Ishikawa (cell line): ENCODE data around the gene SP1.

ENCODE experiments used
- CEBPB ChIP-seq: IDR thresholded peaks from 2 replicates; pipeline ENCODE4 v1.6.1; 2012
- CREB1 ChIP-seq: IDR thresholded peaks from 2 replicates; pipeline ENCODE4 v1.6.1; 2012; ENCODE audit warnings: low read depth
- EGR1 ChIP-seq: IDR thresholded peaks from 2 replicates; pipeline ENCODE4 v1.6.1; 2012
- EP300 ChIP-seq: IDR thresholded peaks from 2 replicates; pipeline ENCODE4 v1.6.1; 2012; ENCODE audit warnings: borderline replicate concordance
- FOXM1 ChIP-seq: IDR thresholded peaks from 2 replicates; pipeline ENCODE4 v1.6.1; 2012; ENCODE audit warnings: low read depth, borderline replicate concordance
- NFIC ChIP-seq: IDR thresholded peaks from 2 replicates; pipeline ENCODE4 v1.6.1; 2012
- RAD21 ChIP-seq: IDR thresholded peaks from 2 replicates; pipeline ENCODE4 v1.6.1; 2012; ENCODE audit warnings: low read depth
- TAF1 ChIP-seq: IDR thresholded peaks from 2 replicates; pipeline ENCODE4 v1.6.1; 2012; ENCODE audit warnings: low read depth, mild to moderate bottlenecking
- TCF12 ChIP-seq: IDR thresholded peaks from 2 replicates; pipeline ENCODE4 v1.6.1; 2012; ENCODE audit warnings: low read depth
- TEAD4 ChIP-seq: IDR thresholded peaks from 2 replicates; pipeline ENCODE4 v1.6.1; 2012
- YY1 ChIP-seq: IDR thresholded peaks from 2 replicates; pipeline ENCODE4 v1.6.1; 2012; ENCODE audit warnings: low read depth
- ZBTB7A ChIP-seq: IDR thresholded peaks from 2 replicates; pipeline ENCODE4 v1.6.1; 2012; ENCODE audit warnings: low read depth
- TF ChIP-seq, protein P1 (sequence below): IDR thresholded peaks from 2 replicates; pipeline ENCODE4 v1.6.1; 2012
- TF ChIP-seq, protein P2 (sequence below): IDR thresholded peaks from 2 replicates; pipeline ENCODE4 v1.6.1; 2012
- TF ChIP-seq, protein P3 (sequence below): IDR thresholded peaks from 2 replicates; pipeline ENCODE4 v1.6.1; 2012; ENCODE audit warnings: low read depth, mild to moderate bottlenecking

Gene SP1

DNA sequence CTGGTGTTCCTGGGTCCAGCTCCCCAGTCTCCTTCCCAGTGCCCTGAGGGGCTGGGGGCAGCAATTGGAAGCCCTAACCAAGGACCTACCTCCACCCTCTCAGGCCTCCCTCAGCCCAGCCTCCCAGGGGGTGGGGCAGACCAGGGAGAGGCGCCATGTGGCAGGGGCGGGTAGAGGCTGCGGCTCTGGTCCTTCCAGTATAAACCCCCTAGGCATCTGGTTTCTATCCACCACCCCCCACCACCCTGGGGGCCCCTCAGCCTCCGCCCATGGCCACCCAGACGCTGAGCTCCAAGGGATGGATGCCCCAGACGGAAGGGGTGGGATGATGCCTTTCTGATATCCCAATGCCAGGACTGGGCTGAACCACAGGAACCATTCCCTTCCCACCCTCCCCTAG lies 41.1 kb upstream of the SP1 start:
- no peak for TF ChIP-seq TCF12
- TF ChIP-seq NFIC = no peak
- TF ChIP-seq, protein P1, sequence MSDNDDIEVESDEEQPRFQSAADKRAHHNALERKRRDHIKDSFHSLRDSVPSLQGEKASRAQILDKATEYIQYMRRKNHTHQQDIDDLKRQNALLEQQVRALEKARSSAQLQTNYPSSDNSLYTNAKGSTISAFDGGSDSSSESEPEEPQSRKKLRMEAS = no peak
- TF ChIP-seq, protein P2, sequence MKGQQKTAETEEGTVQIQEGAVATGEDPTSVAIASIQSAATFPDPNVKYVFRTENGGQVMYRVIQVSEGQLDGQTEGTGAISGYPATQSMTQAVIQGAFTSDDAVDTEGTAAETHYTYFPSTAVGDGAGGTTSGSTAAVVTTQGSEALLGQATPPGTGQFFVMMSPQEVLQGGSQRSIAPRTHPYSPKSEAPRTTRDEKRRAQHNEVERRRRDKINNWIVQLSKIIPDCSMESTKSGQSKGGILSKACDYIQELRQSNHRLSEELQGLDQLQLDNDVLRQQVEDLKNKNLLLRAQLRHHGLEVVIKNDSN = no peak
- no peak for TF ChIP-seq RAD21
- no peak for TF ChIP-seq EP300
- TF ChIP-seq CEBPB = no peak
- TF ChIP-seq TEAD4 = no peak
- TF ChIP-seq FOXM1 = no peak
- TF ChIP-seq ZBTB7A = no peak
- TF ChIP-seq EGR1 = no peak
- TF ChIP-seq YY1 = no peak
- TF ChIP-seq TAF1 = no peak
- TF ChIP-seq, protein P3, sequence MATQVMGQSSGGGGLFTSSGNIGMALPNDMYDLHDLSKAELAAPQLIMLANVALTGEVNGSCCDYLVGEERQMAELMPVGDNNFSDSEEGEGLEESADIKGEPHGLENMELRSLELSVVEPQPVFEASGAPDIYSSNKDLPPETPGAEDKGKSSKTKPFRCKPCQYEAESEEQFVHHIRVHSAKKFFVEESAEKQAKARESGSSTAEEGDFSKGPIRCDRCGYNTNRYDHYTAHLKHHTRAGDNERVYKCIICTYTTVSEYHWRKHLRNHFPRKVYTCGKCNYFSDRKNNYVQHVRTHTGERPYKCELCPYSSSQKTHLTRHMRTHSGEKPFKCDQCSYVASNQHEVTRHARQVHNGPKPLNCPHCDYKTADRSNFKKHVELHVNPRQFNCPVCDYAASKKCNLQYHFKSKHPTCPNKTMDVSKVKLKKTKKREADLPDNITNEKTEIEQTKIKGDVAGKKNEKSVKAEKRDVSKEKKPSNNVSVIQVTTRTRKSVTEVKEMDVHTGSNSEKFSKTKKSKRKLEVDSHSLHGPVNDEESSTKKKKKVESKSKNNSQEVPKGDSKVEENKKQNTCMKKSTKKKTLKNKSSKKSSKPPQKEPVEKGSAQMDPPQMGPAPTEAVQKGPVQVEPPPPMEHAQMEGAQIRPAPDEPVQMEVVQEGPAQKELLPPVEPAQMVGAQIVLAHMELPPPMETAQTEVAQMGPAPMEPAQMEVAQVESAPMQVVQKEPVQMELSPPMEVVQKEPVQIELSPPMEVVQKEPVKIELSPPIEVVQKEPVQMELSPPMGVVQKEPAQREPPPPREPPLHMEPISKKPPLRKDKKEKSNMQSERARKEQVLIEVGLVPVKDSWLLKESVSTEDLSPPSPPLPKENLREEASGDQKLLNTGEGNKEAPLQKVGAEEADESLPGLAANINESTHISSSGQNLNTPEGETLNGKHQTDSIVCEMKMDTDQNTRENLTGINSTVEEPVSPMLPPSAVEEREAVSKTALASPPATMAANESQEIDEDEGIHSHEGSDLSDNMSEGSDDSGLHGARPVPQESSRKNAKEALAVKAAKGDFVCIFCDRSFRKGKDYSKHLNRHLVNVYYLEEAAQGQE = no peak
- no peak for TF ChIP-seq CREB1

DNA sequence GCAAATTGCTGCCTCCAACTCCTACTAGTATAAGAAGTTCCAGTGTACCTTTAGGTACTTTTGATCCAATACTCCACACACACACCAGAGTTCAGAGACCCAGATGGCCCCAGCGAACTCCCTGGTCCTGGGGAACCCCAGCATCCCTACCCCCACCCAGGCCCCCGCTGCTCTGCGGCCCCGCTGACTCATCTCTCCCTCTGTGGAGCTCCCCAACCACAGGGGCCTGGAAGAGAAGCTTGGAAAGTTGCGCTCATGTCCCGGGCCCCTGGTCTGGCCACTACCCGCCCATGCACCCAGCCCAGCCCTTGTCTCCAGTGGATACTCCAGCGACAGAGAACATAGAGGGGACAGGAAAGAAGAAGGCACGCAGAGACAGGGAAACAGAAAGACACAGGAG lies 39.6 kb upstream of the SP1 start:
- TF ChIP-seq NFIC (no peak), TCF12 (no peak), CREB1 (no peak), YY1 (no peak), FOXM1 (no peak), CEBPB (no peak), ZBTB7A (no peak), TAF1 (no peak), RAD21 (no peak), EP300 (no peak), EGR1 (no peak), TEAD4 (no peak)
- TF ChIP-seq, protein P1 = no peak
- TF ChIP-seq, protein P3 = no peak
- TF ChIP-seq, protein P2 = no peak

DNA sequence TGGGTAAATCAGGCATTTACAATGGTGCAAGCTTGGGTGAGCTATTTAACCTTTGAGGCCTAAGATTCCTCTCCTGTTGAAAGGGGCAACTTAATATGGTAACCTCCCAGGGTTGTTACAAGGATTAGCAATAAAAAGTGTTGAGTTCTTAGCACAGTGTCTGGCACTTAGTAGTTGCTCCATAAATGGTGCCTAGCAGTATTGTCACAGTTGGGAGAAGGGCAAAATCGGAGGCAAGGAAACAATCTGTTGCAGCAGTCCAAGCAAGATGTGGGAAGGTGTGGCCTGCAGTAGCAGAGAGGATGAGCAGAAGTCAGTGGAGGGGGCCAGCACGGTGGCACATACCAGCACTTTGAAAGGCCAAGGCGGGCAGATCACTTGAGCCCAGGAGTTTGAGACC lies 36.5 kb upstream of the SP1 start:
- no peak for TF ChIP-seq ZBTB7A
- TF ChIP-seq YY1 = no peak
- no peak for TF ChIP-seq TAF1
- TF ChIP-seq RAD21 = no peak
- TF ChIP-seq TEAD4 = no peak
- TF ChIP-seq, protein P1 = no peak
- no peak for TF ChIP-seq EP300
- TF ChIP-seq, protein P2 = no peak
- TF ChIP-seq NFIC = no peak
- no peak for TF ChIP-seq EGR1
- no peak for TF ChIP-seq CREB1
- TF ChIP-seq, protein P3 = no peak
- no peak for TF ChIP-seq FOXM1
- no peak for TF ChIP-seq CEBPB
- no peak for TF ChIP-seq TCF12

DNA sequence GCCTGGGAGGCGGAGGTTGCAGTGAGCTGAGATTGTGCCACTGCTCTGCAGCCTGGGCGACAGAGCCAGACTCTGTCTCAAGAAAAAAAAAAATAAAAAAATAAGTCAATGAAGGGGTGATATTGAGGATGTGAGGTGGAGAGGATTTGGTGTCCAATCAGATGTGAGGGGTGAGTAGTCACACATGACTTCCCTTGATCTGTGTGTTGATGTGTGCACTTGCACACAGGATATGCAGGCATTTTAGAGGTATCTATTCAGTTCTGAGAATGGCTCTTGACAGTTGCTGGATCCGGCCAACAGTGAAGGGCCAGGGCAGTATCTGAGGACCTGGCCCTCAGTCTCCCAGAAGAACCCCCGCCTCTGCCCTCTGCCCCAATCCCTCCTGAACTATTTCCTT lies 36.0 kb upstream of the SP1 start:
- TF ChIP-seq TEAD4 (no peak), ZBTB7A (no peak), CREB1 (no peak), RAD21 (no peak), NFIC (no peak), TCF12 (no peak), FOXM1 (no peak), EGR1 (no peak), EP300 (no peak), YY1 (no peak)
- TF ChIP-seq, protein P3 = no peak
- TF ChIP-seq, protein P1 = no peak
- TF ChIP-seq, protein P2 = no peak
